Activated naive CD4-positive, alpha-beta T cell treated with Interleukin-2 at 50 U/mL for 16 hours (primary cell): ENCODE measurements around the gene RARG.

Source experiments
- DNase-seq: peaks from one replicate; pipeline ENCODE4 v3.0.0-alpha.2; 2020

Gene RARG

DNA sequence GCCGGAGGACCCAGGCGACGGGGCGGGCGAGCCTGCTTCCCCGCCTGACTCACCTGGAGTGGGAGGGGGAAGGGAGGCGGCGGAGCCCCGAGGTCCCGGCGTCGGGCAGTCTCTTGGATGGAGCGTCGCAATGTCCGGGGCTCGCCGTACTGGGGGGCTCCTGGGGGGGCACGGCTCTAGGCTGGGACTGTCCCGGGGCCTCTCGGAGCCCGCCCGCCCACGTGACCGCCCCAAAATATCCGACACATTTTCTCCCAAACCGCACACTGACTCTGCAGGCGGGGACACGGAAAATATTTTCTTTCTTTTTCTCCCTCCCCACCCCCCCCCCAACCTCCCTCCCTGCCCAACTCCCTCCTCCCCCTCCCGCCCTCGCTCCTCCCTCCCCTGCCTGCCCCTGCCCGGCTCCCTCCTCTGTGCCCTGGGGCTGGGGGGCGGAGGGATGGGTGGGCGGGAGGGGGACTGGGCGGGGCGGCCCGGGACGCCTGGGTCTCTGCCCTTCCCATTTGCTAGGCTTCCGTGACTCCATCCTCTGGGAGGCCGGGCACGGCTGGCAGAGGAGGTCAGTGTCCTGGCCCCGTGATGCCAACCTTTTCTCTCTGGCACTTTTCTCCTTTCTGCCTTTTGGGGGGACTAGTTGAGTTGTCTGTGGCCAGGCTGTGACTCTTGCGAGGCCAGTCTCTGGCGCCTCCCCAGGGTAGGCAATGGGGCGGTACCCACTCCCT lies at the start of gene RARG:
Gene RARG, minus strand, starts transcription at position 289 of the 725 bp plus-strand sequence. CDS start 4,664 bp downstream, outside the sequence.
- DNase-seq, result peak; percentile 78

DNA sequence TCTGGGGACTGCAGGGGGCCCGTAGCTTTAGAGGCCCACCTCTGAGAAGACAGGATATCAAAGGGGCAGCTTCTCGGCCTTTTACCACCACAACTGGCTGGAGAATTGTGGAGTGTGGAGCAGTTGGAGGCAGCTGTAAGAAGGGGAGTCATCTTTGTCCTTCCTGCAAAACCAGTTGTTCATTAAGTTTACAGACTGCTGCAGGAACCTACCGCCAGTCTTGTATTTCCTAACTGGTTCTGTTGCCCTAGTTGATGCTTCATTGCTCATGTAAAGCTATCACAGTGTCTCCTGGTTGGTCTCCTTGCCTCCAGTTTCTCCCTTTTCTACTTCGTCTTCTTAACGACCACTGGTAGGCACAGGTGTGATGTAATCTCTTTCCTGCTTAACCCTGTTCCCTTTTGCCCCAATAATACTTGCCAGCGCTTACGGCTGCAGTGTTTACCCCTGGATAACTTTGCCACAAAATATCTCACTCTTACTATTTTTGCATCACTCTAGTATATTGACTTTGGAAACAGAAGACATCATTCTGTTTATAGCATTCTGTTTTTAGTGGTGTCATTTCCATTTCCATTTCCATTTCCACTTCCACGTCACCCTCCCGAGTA lies 48.0 kb upstream of the RARG start:
- no peak for DNase-seq

DNA sequence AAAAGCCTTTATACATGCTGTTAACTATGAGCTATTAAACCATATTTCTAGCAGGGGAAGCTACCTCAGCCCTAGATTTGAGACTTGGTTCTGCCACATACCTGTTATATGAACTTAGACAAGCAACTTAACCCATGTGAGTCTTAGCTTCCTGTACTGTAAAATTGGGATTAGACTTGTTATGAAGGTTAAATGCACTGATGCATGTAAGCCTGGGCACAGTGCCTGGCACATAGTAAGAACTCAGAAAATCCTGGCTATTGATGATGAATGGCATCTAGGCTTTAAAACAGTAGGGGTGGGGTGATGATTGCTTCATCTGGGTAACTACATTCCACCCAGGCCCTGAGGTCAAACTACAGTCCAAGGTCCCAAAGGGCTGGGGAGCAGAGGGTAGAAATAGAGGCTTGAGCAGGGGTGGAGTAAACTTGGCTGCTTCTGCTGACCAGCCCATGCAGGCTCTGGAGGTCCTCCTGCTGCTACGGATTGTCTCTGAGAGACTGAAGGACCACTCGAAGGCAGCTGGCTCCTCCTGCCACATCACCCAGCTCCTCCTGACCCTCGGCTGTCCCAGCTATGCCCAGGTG lies 47.4 kb upstream of the RARG start:
- no peak for DNase-seq

DNA sequence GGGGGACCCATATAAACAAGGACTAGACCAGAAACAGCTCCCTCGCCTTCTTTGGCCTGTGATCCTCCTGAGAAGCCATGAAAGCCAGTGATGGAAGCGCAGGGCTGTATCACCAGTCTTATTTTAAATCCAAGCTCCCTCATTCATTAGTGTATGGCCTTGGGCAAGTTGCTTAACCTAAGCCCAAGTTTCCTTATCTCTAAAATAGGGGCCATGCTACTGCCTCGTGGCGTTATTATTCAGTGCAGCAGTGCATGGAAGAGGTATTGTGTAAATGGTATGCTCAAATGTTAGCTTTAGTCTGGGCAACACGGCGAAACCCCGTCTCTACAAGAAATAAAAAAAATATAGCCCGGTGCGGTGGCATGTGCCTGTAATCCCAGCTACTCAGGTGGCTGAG lies 46.0 kb upstream of the RARG start:
- DNase-seq, result no peak

DNA sequence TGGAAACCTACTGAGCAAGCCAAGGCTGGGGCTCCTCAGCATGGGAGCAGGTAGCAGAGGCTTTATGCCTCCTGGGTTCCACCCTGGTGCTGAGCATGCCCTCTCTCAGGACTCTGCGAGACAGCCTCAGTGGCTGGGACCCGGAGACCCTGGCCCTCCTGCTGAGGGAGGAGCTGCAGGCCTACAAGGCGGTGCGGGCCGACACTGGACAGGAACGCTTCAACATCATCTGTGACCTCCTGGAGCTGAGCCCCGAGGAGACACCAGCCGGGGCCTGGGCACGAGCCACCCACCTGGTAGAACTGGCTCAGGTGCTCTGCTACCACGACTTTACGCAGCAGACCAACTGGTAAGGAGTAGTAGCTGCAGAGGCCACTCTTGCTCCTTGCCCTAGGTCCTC lies 44.5 kb upstream of the RARG start:
- DNase-seq, result no peak

DNA sequence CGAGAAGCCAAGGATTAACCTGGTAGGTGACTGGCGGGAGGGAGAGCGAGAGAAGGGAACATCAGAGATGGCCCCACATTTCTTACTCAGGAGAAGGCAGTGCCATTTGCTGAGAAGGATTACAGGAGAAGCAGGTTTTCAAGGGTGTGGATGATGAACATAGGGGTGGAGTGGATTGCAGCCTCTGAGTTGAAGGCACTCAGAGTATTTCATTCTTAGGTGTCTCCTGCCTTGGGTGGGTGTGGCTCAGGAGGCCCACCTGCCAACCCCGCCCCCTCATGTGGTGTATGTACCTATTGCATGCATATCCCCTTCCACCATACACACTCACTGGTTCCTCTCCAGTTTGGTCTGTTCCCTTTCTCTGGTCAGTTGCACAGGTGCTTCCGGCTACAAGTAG lies 42.4 kb upstream of the RARG start:
- DNase-seq, result no peak

DNA sequence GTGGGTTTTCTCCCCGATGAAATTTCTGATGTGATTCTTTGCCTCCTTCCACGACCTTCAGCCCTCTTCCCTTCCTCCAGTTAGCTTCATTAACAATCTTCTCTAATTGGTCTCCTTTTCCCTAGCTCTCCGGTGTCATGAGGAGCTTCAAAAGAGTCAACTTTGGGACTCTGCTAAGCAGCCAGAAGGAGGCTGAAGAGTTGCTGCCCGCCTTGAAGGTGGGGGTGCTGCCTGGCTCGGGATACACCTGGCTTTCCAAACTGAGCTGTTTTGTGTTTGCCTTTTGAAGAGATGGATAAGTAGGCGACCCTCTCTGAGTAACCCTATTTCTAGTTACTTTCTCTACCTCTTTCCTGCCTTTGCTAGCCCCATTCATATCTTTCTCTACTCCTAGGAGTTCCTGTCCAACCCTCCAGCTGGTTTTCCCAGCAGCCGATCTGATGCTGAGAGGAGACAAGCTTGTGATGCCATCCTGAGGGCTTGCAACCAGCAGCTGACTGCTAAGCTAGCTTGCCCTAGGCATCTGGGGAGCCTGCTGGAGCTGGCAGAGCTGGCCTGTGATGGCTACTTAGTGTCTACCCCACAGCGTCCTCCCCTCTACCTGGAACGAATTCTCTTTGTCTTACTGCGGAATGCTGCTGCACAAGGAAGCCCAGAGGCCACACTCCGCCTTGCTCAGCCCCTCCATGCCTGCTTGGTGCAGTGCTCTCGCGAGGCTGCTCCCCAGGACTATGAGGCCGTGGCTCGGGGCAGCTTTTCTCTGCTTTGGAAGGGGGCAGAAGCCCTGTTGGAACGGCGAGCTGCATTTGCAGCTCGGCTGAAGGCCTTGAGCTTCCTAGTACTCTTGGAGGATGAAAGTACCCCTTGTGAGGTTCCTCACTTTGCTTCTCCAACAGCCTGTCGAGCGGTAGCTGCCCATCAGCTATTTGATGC lies 36.9 kb upstream of the RARG start:
- no peak for DNase-seq

DNA sequence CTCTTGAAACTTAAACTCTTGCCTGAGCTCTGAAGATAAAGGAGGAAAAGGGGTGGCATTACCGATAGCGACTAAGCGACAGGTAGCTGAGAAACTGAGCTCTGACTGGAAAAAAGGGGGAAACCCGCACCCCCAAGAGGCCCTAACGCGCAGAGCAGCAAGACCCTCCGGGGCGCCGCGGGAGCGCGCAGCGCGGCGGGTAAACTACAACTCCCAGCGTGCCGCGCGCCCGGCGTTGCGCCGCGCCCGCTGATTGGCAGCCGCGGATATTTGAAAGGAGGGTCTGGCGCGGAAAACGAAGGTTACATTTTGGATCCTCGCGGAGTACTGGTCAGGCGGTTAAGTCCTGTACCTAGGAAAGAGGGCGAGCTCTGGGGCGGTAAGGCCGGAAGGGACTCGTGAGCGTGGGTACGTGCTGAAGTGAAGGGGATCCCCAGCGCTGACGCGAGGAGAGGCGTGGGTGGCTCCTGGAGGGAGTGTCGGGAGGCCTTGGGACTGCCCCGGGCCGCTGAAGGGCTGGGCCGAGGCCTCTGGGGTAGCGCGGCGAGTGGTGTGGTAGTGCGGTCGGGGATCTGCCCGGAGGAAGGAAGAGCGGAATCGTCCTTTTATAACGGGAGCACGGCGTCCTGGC lies 36.1 kb upstream of the RARG start, which contains the start of gene ESPL1:
Gene ESPL1, plus strand, starts transcription at position 301 of the 631 bp plus-strand sequence. CDS start 468 bp downstream, outside the sequence.
- DNase-seq, result peak; percentile 83

DNA sequence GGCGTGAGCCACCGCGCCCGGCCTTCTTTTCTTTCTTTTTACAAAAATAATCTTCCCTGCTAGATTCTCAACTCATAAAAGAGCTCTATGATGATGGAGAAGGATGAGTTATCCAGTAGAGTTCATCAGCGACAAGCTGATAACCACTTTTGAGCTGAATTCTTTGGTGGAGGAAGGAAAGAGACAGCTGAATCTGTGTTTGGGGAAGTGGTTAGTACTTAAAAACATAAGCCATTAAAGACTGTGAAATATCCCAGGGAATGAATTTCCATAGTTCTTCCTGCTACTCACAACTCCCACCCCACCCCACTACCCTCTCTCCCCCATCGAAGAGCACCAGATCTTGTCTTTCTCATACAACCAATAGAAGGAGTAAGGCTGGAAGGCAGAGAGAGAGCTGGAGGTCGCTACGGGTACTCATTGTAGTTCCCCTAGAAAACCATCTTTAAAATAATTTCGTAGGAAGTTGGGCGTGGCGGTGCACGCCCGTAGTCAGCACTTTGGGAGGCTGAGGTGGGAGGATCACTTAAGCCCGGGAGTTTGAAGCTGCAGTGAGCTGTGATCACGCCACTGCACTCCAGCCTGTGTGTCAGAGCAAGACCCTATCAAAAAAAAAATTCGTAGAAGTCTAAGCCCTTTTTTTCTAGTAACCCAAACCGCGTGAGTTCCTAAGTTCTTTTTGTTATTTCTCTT lies 35.4 kb upstream of the RARG start:
- DNase-seq, result peak; percentile 43

DNA sequence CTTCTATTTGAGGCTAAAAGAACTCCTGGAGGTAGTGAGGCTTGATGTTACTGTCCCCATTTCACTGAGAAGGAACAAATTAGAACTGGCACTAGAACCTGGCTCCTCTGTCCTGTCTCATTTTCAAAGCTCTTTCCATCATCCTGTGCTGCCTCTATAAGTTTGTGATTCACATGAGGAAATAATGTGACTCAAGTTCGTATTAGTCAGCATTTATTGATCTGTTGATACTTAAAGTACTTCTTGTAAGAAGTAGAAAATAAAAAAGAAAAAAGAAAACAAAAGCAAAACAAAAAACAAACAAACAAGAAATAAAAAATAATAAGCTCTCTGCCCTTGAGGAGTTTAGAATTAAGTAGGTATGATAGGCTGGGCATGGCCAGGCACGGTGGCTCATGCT lies 33.8 kb upstream of the RARG start:
- DNase-seq, result no peak

DNA sequence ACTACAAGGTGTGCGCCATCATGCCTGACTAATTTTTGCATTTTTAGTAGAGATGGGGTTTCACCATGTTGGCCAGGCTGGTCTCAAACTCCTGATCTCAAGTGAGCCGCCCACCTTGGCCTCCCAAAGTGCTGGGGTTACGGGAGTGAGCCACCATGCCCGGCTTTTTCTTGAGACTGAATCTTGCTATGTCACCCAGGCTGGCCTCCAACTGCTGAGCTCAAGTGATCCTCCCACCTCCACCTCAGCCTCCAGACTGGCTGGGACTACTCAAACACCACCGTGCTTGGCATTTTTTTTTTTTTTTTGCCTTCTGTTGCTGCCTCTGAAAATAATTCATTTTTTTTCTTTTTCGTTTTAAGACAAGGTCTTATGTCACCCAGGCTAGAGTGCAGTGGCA lies 27.9 kb upstream of the RARG start:
- DNase-seq, result no peak

DNA sequence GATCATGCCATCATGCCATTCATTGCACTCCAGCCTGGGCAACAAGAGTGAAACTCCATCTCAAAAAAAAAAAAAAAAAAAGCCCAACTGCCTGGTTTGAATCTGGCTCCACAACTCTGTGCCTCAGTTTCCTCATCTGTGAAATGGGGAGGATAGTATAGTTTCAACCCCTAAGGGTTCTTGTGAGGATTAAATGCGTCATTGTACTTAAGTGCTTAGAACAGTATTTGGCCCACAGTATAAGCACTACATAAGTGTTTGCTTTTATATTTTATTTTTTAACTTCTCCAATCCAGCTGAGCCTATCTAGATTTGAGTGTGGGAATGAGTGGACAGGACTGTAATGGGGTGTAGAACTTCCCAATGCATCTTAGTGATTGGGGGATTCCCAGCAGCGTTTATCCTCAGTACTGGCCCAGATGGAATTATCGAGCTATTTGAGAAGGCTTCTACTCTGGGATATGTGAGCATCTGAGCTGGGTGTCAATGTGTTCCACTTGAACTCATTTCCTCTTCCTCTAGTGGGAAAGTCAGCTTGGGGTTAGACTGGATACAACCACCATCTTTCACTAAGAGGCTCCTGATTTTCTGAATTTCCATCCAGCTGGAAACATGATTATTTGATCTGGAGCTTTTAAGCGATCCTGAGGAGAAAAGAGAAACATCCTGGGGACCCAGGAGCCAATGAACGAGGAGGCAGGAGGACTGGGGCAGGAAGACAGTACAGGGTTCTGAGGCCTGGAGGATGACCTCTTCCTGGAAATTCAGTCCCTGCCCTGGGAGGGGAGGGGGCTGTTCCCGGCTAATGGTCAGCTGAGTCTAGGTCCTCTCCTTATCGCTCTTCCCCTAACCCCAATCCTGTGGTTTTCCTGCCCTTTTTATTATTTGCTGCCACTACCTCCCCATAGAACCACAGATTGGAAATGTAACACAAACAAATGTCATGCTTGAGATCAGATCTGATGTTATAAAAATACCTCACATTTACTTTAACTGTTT lies 26.8 kb upstream of the RARG start:
- DNase-seq, result no peak

DNA sequence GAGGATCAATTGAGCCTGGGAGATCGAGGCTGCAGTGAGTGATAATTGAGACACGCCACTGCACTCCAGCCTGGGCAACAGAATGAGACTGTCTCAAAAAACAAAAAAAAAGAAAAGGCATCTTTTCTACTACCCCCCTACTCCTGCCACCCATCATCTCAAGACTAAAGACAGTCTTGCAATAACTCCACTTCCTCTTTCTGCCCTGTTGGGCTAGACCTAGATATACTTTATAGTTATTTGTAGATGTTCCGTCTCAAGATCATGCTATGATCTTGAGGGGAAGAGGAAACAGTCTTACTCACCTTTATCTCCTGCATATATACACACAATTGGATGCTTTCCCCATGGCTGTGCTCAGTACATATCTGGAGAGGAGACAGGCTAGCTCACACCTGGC lies 24.0 kb upstream of the RARG start:
- DNase-seq, result no peak

DNA sequence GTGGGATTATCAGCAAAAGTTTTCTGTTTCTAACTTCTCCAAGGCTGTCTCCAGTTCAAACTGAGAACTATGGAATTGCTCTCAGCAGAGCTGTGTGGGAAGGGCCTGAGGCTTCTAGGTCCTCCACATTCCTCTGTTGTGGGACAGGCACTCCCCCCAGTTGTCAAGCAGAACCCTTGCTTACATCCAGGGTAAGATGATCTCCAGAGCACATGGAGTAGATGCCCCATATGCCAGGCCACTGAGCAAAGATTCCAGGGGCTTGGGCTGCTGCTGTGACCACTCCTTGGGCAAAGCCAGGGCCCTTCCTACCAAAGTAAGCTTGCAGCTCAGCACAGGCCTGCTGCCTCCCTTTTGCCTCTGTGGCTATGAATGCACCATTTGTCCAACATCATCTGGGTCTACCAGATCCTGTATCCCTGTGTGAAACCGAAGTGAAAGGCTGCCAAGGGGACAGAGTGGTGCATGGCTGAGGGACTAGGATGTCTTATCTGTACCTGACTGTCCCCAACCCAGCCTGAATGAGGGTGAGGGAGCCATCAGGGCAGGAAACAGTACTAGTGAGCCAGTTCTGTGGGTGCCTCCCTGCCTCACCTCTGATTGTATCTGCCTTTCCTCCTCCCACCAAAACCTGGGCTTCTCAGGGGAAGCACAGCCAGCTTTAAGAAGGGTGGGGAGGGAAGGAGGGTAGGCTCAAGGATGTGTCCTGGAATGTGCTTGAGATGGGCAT lies 23.0 kb upstream of the RARG start:
- no peak for DNase-seq

DNA sequence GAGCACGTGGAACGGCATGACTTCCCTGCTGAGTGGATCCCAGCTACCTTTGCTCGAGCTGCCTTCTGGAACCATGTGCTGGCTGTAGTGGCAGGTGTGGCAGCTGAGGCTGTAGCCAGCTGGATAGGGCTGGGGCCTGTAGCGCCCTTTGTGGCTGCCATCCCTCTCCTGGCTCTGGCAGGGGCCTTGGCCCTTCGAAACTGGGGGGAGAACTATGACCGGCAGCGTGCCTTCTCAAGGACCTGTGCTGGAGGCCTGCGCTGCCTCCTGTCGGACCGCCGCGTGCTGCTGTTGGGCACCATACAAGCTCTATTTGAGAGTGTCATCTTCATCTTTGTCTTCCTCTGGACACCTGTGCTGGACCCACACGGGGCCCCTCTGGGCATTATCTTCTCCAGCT lies 21.3 kb upstream of the RARG start:
- DNase-seq, result no peak

DNA sequence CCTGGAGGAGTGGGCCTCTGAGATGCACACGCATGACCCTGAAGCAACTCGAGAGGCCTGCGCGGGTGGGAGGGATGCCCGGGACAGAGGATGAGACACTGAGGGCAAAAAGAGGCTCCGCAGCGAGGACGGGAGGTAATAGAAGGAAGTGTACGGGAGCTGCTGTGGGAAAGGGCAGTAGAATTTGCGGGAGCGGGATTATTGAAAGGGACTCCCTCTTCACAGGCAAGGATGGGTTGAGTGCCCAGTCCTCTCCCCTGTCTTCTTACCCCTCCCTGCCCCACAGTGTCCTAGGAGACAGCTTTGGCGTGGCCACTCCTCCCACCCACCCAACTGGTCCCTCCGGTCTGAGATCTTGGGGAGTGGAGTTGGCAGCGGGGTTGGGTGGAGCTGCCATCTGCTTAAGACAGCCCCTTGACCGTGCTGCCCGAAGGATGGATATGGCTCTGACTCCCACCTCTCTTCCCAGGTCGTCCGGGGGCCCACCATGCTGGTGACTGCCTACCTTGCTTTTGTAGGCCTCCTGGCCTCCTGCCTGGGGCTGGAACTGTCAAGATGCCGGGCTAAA lies 20.4 kb upstream of the RARG start:
- DNase-seq, result peak; percentile 19

DNA sequence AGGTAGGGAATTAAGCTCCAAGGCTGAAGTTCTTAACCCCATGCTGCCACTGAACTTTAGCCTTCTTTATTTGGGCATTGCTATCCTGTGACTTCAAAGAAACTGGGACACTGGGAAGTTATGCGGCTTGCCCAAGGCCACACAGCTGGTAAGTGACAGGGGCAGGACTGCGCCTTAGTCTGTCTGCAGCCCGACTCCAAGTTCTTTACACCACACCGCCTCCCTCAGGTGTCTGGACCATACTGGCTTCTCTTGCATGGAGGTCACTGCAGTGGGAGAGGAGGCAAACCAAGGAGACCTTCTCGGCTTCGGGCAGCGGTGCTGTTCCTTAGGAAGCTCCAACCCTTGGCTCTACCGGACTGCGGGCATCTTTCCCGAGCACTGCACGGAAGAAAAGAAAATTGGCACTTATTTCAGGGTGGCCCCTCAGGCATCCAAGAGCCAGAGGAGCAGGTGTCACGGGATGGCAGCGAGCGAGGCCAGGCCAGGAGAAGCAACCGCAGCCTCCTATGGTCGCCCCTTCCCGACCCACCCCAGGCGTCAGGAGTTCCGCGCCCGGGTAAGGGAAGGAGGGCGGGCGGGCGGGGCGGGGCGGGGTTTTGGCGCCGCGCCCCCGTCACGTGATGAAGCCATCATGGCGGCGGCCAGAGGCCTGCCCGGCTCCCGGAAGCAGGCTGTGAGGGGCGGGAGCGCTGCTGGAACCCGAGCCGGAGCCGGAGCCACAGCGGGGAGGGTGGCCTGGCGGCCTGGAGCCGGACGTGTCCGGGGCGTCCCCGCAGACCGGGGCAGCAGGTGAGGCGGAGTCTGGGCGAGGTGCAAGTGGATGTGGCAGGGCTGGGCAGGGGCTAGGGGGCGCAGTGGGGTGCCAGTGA lies 19.7 kb upstream of the RARG start:
- peak; percentile 72 for DNase-seq

DNA sequence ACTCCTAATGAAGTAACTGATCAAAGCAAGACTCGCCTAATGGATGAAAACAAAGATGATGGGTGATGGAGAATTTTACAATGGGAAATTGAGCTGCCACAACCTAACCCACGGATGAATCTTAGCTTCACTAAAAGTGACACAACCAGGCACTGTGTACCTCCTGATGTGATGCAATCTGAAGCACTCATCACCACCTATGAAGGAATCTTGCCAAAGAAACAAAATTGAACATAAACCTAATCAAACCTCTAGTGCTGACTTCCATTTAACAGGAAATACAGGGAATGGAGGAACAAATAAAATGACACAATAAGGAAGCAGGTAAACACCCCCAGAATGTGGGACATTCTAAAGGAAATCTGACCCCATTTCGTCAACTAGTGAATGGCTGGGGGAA lies 13.3 kb upstream of the RARG start:
- no peak for DNase-seq

DNA sequence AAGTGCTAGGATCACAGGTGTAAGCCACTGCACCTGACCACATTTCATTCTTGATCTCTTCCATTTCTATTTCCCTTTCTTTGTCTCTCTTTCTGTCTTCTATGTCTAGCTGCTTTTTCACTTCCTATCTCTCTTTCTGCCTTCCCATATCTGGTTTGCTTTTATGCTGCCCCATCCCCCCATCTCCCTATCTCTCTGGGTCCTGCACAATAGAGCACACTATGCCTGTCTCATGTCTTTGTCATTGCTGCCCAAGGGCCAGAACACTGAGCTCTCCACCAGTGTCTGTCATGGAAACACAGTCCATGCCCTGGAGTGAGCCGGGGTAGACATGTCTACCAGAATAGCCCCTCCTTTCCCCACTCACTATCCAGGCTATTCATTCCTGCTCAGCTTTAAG lies 12.3 kb upstream of the RARG start:
- DNase-seq, result no peak
